OCI-LY7 (cell line): ENCODE results near the gene TK2. TPM values are rescaled to one million over a fixed set of nuclear protein-coding genes. Genes with fewer than 3 reads are reported as not detected.
"Not testable (repeated sequence)": the region's sequence is repeated elsewhere in the genome, so short reads cannot be mapped to it uniquely, and the experiment has no call there.

Experiments used
- BruUV-seq: library from RNA; stranded (reverse); fragments of 400-500 nt; replicated peaks from 2 replicates; lab custom pipeline; 2021; lab: Mats Ljungman, UMichigan
- CTCF ChIA-PET: fragments of 300-600 bp; sonication (Branson Sonifier 250); formaldehyde crosslinking; loops from one replicate; lab custom pipeline; 2022; ENCODE audit warnings: antibody characterized with exemption; ENCODE audit not compliant: unreplicated experiment; lab: Charles Lee
- POLR2A ChIA-PET: fragments of 300-600 bp; sonication (Branson Sonifier 250); formaldehyde crosslinking; loops from one replicate; lab custom pipeline; 2022; ENCODE audit warnings: antibody characterized with exemption; lab: Charles Lee
- DNase-seq: peaks from one replicate; pipeline ENCODE4 v3.0.0-alpha.2; 2015; ENCODE audit warnings: low spot score
- H2AFZ ChIP-seq: fragments of 200-600 bp; sonication (generic), shearing (Covaris generic); 2 replicates; pipeline ENCODE4 v1.6.1; 2014; ENCODE audit warnings: mild to moderate bottlenecking, antibody characterized with exemption, low read length, moderate library complexity
- H3K27ac ChIP-seq: fragments of 200-600 bp; sonication (generic); 2 replicates; pipeline ENCODE4 v1.5.1; 2014; ENCODE audit warnings: mixed run types, low read depth, mild to moderate bottlenecking, moderate library complexity, low read length, inconsistent platforms; ENCODE audit not compliant: poor library complexity, severe bottlenecking
- H3K36me3 ChIP-seq: fragments of 200-600 bp; sonication (generic); 2 replicates; pipeline ENCODE4 v1.6.1; 2014; ENCODE audit warnings: mild to moderate bottlenecking, antibody characterized with exemption, low read length, moderate library complexity, mixed read lengths; ENCODE audit not compliant: insufficient read depth
- H3K4me1 ChIP-seq: fragments of 200-600 bp; sonication (generic); 2 replicates; pipeline ENCODE4 v1.5.1; 2014; ENCODE audit warnings: mild to moderate bottlenecking, low read length; ENCODE audit not compliant: insufficient read depth, poor library complexity, severe bottlenecking
- H3K4me2 ChIP-seq: fragments of 200-600 bp; sonication (generic); 2 replicates; pipeline ENCODE4 v1.6.1; 2014; ENCODE audit warnings: mild to moderate bottlenecking, low read length
- H3K4me3 ChIP-seq: fragments of 200-600 bp; sonication (generic); 2 replicates; pipeline ENCODE4 v1.5.1; 2014; ENCODE audit warnings: mild to moderate bottlenecking, low read depth, low read length; ENCODE audit not compliant: poor library complexity, severe bottlenecking
- H3K79me2 ChIP-seq: fragments of 200-600 bp; sonication (generic); 2 replicates; pipeline ENCODE4 v1.6.1; 2016; ENCODE audit warnings: low read depth, mild to moderate bottlenecking, low read length, moderate library complexity, mixed read lengths; ENCODE audit not compliant: insufficient read depth
- H3K9me2 ChIP-seq: fragments of 200-600 bp; sonication (generic); 2 replicates; pipeline ENCODE4 v1.6.1; 2016; ENCODE audit warnings: mild to moderate bottlenecking, low read length, mixed read lengths; ENCODE audit not compliant: insufficient read depth
- H3K9me3 ChIP-seq: fragments of 200-600 bp; sonication (generic); 2 replicates; pipeline ENCODE4 v1.6.1; 2014; ENCODE audit warnings: mild to moderate bottlenecking, mixed run types, low read length, mixed read lengths
- H4K20me1 ChIP-seq: fragments of 200-600 bp; sonication (generic); 2 replicates; pipeline ENCODE4 v1.6.1; 2014; ENCODE audit warnings: mild to moderate bottlenecking, antibody characterized with exemption, low read length, moderate library complexity, mixed read lengths; ENCODE audit not compliant: insufficient read depth
- CTCF ChIP-seq: fragments of 200-600 bp; sonication (generic); conservative IDR thresholded peaks from 2 replicates; pipeline ENCODE4 v1.5.1; 2014; ENCODE audit warnings: mild to moderate bottlenecking, antibody characterized with exemption, low read length, moderate library complexity, mixed read lengths
- EZH2phosphoT487 ChIP-seq: fragments of 200-600 bp; sonication (generic); IDR thresholded peaks from 2 replicates; pipeline ENCODE4 v1.6.1; 2018; ENCODE audit warnings: low read depth, borderline replicate concordance, mild to moderate bottlenecking, mixed run types, antibody characterized with exemption, low read length, moderate library complexity, mixed read lengths
- intact Hi-C: fragments of 100-400 bp; cut with micrococcal nuclease; formaldehyde crosslinking; loops from one replicate; pipeline ENCODE4 v1.10.0; 2022; ENCODE audit not compliant: unreplicated experiment
- total RNA-seq, 2 experiments: library from RNA; depleted of rRNA in 1 of 2; stranded (reverse); fragments of >200 nt in 1 of 2; shearing (Covaris generic) in 1 of 2; gene quantifications; 2 replicates each; pipeline ENCODE4 v1.2.3, GENCODE V29; 2014 to 2022

Gene TK2
- total RNA-seq, 2 experiments from 2014 or later, result 0.06 to 1.9 TPM

DNA sequence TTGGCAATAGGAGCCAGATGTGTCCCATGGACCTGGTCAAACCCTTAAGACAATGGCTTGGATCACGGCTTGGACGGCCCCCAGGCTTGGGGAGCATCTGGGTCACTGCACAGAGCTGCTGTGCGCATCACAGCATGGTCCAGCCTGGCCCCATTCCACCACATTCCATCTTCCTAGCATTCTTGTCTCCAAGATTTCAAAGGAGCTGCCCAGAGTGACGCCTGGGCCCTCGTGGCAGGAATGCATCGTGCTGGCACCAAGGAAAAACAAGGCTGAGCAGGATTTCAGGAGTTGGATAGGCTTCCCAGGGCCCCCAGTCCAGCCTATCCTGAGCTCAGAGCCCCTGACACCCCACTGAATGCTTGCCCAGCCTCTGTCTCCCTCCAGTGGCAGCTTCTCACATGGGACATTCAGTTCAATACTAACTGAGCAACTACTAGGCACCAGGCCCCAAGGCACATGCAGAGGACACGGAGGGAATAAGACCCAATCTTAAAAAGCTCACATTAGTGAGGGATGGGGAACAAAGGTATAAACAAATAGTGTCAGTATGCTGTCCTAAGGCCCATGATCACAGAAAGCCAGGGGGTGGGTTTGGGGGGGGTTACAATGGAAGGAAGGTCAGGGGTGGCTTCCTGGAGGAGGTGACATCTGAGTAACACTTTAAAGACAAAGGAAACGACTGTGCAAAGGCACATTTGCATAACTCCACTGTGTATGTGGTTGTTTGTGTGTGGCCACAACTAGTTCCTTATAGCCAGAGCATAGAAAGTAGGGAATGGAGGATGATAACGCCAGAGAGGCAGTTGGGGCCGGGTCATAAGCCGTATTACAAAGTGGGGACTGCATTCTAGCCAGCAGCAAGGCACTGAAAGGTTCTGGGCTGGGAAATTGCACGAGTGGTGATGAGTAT is 34.1 kb downstream of the TK2 start:
- Histone ChIP-seq H3K4me3 (peak overlapping the region; percentile 38), H3K9me2 (no peaks in the 10 kb centered on the region), H3K4me2 (peak overlapping the region; percentile 83), H3K36me3 (no peaks in the 10 kb centered on the region), H2AFZ (peak overlapping the region; percentile 62; the same call in 1 of the 2 replicates), H3K9me3 (no peaks in the 10 kb centered on the region), H4K20me1 (no peaks in the 10 kb centered on the region), H3K27ac (peak overlapping the region; percentile 68), H3K79me2 (no peaks in the 10 kb centered on the region), H3K4me1 (peaks cover 32% of the 10 kb centered on the region)
- intact Hi-C loops, result loop anchor here (1.0 to 2.0 kb wide), 4 partner anchors 33 to 110 kb away; no protein-coding TSS in a partner anchor
- ChIA-PET CTCF (no interaction called here), POLR2A (interaction anchor here (0.6 to 0.7 kb wide), 3 partner anchors 33 to 187 kb away, joined by 3 to 5 read pairs (median 4); no protein-coding TSS in a partner anchor)
- TF ChIP-seq CTCF, result peak; percentile 67
- TF ChIP-seq EZH2phosphoT487, result no peak
- no TSS peak for BruUV-seq
- peak; percentile 35 for DNase-seq

DNA sequence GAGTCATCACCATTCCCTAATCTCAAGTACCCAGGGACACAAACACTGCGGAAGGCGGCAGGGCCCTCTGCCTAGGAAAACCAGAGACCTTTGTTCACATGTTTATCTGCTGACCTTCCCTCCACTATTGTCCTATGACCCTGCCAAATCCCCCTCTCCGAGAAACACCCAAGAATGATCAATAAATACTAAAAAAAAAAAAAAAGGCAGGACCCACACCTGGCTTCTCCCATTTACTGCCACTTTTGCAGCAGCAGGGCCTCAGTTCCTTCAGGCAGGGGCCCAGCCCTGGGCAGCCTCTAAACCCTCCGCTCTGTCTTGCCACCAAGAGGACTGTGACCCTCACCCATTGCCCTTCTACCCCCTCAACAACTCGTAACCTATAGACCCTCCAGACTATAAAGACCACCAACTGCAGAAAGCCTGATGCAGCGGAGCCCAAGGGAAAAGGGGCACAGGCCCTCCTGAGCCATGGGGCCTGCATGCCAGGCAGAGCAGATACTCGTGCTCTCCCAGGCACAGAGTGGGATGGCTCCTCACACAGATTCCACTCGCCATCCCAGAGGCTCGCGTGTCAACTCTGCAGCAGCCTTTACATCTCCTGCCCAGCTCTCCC is 34.8 kb downstream of the TK2 start:
- DNase-seq, H4K20me1 ChIP-seq, H3K79me2 ChIP-seq, H3K9me2 ChIP-seq, H3K4me2 ChIP-seq, H3K27ac ChIP-seq, H2AFZ ChIP-seq, H3K36me3 ChIP-seq, H3K4me3 ChIP-seq, CTCF ChIA-PET, H3K9me3 ChIP-seq, BruUV-seq: not testable (repeated sequence)
- POLR2A ChIA-PET, result interaction anchor here (0.7 kb wide), 1 partner anchor 110 kb away, joined by 3 read pairs; no protein-coding TSS in a partner anchor
- peaks cover 24% of the 10 kb centered on the region for H3K4me1 ChIP-seq
- intact Hi-C loops, result loop anchor here (1.0 kb wide), 1 partner anchor 109 kb away; no protein-coding TSS in a partner anchor

GRCh38 chr16:66514391-66514790 is 35.5 kb downstream of the TK2 start:
- intact Hi-C loops, H3K9me3 ChIP-seq, BruUV-seq, H3K4me3 ChIP-seq, H3K36me3 ChIP-seq, H3K79me2 ChIP-seq, POLR2A ChIA-PET, H4K20me1 ChIP-seq, H2AFZ ChIP-seq, H3K4me2 ChIP-seq, H3K27ac ChIP-seq, H3K9me2 ChIP-seq, CTCF ChIA-PET, DNase-seq: not testable (repeated sequence)
- peaks cover 24% of the 10 kb centered on the region for H3K4me1 ChIP-seq
